ENCODE data around the gene KIAA1217.
"Not testable (repeated sequence)": the region's sequence is repeated elsewhere in the genome, so short reads cannot be mapped to it uniquely, and the experiment has no call there.

KIAA1217 gene

DNA sequence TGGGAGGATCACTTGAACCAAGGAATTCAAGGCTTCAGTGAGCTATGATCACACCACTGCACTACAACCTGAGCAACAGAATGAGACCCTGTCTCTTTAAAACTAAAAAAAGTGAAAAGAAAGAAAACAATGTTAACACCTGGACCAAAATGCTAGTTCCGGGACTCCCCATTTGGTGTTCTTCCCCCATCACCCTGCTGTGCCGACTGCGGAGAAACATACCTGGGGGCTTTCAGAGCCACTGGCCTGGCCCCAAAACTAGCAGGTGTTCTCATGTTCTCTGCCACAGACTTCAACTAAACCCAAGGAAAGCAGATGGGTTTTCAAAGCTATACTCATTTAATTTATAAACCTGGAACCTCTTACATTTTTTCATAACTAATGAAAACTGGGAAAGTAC is 250.9 kb downstream of the KIAA1217 start:
- FAIRE-seq (no peak), DNase-seq (ENCODE audit: low spot score) (no peak)

DNA sequence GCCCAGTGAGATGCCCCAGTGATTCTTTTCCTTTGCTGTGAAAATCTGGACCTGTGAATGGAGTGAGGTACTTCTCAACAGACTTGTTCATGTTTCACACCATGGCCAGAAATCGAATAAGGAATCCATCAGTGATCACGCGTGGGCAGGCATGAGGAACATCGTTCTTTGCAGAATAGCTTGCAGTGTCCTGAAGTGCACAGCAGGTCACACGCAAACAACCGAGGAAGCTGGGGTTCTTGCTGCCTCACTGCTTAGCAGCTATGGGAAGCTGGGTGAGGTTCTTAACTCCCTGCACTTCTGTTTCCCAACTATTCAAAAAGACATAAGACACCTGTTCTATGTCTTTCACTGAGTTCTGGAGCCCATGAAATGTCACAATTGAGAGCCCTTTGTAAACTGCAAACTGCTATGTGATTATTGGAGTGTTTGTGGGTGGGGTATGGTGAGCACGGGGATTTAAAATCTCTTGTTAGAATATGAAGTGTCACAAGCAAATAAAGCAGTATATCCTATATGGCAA is 253.4 kb downstream of the KIAA1217 start:
- no peak for DNase-seq (ENCODE audit: low spot score)
- FAIRE-seq = no peak

DNA sequence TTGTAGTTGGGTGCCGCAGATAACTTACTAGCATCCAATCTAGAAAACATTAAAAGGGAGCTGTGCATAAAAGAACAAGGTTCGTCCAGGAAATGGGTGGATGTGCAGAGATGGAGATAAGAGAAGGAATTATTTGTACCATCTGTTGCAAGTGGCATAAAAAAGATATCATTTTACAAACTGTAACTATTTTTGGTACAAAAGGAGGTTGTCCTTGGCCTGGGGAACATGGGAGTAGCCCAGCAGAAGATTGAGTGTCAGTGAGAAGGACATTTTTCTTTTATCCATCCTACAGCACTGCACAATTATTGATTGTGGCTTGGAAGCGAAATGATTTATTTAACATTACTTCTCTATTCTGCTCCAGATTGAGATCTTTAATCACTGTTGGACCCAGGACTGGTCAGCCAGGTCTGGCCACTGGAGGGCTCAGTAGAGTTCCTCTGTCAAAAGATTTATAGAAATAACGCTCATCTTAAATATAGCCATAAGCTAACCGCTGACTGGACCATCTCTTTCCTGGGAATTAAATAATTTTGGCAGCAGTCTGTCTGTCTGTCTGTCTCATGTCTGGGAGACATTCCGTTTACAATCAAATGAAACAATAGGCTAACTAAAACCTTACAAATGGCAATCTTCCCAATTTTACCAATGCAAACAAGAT is 254.1 kb downstream of the KIAA1217 start:
- FAIRE-seq = no peak
- DNase-seq (ENCODE audit: low spot score) = no peak

DNA sequence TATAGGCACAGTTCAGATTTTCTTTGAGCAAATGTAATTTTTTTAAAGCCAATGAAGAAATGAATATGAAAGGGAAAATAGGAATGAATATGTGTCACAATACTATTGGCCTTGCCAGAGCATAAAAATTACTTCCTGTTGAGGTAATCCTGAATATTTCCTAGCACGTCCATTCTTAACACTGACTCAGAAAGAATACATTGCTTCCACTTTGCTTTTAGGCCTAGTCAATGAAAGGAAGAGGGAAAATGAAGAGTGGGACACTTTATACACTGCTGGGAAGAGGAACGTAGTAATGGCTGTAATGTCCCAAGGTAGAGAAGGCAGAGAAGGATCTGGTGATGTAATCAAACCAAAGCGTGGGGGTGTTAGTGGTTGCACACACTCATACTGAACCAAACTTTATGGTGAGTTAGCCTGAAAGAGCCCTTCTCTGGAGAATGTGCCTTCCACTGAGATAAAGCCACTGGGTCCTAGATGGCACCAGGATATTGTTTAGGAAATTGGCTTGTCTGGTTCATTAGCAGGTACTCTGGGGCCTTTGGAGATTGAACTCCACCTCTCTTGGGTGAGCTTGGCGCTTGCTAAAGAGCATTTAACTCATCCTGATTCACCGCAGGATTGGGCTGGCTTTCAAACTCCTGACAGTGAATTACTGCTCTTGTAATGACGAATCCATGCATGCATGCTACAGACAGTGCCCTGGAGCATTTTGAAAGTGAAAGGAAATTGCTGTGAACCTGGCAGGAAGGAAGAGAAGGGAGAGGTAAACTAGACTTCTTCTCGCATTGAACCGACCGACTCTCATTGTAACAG is 254.9 kb downstream of the KIAA1217 start:
- peak; percentile 70 for DNase-seq (ENCODE audit: low spot score)
- FAIRE-seq = peak; percentile 83

DNA sequence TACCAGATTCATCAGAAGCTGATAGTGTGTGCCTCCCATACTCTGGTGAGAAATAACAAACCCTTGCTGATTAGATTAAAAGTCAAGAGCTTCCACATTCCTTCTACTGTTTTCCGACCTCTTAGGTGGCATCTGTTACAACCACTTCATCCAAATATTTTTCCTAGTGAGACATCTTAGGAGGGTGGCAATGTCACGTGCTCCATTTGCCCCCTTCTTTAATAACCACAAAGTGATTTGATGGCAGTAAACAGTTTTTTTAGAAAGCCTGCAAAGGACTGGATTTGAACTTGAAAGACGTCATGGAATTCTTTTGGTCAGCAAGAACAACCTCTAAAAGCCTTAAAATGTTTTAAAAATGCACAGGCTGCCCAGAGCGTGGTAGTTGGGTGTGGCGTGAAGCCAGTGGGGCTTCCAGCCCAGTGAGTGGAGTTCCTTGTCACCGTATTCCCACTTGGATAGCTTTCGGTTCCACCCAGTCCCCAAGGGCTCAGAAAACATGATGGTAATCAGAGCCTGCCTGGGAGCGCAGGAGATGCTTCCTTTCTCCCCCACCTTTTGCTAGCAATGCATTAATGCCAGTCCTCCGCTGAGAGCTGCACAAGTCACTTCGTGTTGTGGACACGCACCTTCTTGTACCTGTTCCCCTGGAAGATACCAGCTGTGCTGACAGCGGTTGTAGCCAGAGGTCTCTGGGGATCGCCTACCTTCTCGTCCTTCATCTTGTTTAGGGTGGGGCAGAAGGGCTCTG is 256.4 kb downstream of the KIAA1217 start:
- DNase-seq (ENCODE audit: low spot score) (peak; percentile 21), FAIRE-seq (peak; percentile 46)

DNA sequence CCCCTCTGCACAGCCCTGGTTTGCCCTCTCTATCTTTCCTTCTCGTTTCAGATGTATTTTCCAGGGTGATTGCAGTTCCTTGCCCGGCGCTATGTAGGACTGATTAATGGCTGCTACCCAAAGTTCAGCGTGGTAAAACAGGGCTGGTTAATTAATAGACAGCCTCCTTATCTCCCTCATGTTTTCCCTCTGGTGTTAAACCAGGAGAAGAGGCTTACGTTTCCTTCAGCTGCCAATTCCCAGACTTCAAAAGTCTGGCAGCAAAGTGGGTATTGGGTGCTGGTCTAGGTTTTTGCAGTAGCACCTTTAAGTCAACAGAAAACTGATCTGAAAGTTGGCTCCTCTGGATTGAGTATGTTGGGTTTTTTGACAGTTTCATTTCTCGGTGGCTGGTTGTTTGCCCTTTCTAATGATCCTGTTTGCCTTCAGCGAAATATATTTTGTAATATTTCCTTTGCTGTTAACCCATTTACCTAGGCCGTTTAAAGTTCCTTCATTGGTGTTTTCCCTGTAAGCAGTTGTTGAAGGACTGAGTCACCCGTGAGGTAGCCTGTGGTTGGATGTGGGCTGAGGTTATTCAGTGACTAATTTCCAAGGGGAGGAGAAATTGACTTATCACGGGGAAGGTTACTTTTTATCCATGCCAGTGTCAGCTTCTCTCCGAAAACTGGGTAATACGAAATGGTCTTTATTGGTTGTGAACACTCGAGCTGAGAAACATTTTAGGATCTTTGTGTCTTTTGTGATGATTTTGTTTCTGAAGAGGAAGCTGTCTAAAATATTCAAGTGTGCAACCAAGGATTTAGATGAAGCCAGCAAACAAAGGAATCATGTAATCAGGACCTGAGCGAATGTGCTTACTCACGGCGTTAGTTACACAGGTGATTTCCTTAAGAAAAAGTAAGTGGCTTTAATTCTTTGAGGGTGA is 257.2 kb downstream of the KIAA1217 start:
- DNase-seq (ENCODE audit: low spot score) = peak; percentile 76
- peak; percentile 86 for FAIRE-seq

DNA sequence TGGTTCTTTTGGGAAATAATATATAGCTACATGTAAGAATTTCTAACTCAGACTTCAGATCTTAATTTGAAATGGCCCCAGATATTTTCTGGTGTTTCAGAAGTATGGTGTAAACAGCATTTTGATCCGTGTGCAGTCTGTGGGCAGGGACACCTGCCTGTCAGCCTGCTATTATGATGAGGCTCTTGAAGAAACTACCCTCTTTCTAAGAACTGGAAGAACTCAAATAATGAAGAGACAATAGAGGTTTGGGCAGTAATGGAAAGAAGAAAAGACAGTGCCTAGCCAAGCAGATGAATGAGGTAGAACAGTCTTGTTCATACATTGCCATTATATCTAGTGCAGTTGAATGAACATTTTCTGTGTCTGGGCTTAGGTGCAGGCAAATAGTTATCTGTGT is 258.2 kb downstream of the KIAA1217 start:
- DNase-seq (ENCODE audit: low spot score) (peak; percentile 17), FAIRE-seq (no peak)

DNA sequence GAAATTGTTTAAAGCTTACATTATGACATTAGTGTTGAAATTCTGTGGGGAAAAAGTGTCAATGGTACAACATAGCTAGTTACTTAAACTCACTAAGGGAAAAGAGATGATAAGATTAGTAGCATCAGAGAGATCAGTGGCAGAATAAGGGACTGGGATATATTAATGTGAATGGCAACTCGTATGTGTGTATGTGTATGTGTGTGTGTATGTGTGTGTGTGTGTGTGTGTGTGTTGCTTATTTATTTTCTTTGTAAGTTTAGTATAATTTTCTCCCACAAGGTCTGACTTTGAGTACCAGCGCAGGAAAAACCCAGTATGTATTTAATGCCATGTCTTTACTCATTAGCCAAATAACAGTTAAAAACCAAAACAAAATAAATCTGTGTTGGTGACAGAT is 258.7 kb downstream of the KIAA1217 start:
- no peak for DNase-seq (ENCODE audit: low spot score)
- no peak for FAIRE-seq

DNA sequence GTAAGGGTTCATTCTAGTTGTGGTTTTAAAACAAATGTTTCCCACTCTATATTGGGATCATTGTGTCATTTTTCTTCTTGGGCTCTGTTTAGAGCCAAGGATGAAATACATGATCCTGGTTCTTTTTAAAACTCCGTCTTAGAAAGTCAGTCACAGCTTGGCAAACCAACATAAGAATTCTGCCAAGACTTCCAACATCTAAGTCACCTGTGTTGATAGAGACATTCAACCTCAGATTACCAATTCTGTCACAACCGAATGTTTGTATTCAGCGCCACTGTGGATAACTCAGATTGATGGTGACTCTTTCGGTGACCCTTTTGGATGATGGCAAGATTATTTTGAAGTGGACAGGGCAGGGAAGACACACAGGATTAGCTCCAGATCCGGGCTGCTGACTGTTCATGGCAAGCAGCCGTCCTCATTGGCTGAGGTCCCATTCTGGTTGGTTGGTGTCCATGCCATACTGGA is 259.4 kb downstream of the KIAA1217 start:
- FAIRE-seq (no peak), DNase-seq (ENCODE audit: low spot score) (peak; percentile 23)

DNA sequence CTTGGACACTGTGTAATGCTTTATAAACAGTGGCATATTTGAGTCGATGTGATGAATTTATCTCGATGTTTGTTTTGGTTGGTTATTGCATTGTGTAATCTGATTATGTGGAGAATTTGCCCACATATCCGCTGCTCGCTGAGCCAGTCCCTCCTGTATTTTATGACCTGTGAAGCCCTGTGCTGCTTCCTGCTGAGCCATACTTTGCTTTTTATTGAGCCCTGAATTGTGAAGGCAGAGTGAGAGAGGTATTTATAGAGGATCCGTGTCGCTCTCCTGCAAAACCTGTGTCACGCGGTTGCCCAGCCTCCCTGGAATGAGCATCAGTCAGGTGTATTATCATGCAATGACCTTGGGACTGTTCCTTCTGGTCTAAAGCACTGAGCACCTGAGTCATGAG is 261.1 kb downstream of the KIAA1217 start:
- no peak for DNase-seq (ENCODE audit: low spot score)
- FAIRE-seq = no peak

DNA sequence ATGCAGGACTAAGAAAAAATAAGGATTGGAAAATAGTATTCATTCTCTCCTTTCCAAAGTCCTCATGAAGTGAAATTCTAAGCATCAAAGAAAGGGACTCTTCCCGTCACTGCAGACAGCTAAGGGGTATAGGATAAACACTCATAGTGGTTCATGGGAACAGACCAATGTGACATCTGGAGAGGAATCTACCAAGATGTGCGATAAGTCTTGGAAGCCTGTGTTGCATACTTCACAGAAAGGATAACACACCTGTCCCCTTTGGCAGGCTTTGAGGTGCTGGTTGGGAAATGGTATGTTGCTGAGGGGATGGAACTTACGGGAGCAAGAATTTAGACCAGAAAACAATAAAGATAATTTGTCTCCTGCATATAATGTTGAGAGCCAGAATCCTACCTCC is 266.7 kb downstream of the KIAA1217 start:
- no peak for DNase-seq (ENCODE audit: low spot score)
- no peak for FAIRE-seq

DNA sequence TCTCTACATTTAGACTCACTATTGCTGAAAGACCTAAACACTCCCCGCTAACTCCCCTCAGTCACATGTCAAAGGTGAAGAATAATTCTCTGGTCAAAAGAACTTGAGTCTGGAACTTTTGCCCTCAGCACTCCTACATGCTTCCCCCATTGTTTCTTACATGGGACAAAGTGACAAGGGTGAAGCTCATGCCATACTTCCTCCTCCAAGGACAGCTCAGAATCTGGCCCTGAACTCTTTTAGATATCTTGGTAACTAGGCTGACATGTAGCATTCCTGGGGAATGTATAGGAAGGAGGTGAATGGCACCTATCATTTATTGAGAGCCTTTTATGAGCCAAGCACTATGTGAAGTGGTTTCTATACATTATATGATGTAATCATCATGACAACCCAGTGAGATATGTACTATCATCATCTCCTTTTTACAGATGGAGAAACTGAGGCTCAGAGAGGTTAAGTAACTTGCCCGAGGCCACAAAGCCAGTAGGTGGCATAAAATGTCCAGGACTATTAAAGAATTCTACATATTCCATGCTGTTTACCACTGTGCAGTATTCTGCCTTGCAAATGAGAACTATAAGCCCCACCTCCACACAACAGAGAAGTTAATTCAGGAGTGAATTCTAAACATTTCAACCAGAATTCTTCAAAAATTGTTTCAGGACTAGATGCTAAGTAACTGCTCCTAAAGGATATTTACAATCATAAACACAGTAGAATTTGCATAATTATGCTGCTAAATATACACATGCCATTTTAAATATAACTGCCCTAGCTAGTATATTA is 268.2 kb downstream of the KIAA1217 start:
- no peak for FAIRE-seq
- DNase-seq (ENCODE audit: low spot score) = no peak

DNA sequence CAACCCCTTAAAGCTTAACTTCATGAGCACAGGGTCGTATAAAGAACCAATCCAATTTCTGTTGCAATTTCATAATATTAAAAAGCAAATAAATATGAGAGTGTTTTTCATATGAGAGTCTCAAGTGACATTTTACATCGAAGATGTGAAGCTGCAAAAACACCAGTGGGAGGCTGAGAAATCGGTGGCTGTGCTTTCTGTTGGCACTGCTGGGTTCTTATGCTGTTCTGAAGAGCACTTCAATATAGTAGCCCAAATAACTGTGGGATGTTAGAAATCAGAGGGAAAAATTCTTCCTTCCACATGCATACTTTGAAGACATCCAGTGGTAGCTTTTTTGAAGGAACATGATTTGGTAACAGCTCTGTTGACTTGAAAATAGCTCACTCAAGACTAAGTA is 269.0 kb downstream of the KIAA1217 start:
- FAIRE-seq (no peak), DNase-seq (ENCODE audit: low spot score) (no peak)

DNA sequence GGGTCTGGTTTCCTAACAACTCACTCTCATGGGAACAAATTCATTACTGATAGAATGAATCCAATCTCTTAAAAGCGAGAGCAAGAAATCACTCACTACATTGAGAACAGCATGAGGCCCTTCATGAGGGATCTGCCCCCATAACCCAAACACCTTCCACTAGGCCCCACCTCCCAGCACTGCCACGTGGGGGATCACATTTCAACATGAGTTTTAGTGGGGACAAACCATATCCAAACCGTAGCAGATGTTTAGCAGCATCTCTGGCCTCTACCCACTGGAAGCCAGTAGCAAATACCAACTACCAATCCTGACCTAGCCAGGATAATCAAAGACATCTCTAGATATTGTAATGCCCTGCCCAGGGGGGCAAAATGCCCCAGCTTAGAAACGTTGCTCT is 270.9 kb downstream of the KIAA1217 start:
- FAIRE-seq = no peak
- no peak for DNase-seq (ENCODE audit: low spot score)

DNA sequence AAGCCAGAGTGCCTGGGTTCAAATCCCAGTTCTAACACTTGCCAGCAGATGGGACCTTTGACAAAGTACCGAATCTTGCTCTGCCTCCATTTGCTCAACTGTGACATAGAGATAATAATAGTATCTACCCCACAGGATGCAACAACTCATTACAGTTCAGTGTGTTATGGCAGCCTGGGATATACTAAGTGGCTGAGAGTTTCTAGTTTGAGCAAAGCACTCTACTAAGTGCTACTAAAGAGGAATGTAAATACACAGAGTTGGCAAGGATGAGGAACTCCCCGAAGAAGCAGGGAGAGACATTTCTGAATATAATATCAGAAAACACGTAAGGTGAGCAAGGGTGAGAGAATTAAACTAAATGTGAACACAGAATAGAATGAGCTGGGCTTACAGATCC is 271.5 kb downstream of the KIAA1217 start:
- FAIRE-seq = no peak
- DNase-seq (ENCODE audit: low spot score) = no peak

DNA sequence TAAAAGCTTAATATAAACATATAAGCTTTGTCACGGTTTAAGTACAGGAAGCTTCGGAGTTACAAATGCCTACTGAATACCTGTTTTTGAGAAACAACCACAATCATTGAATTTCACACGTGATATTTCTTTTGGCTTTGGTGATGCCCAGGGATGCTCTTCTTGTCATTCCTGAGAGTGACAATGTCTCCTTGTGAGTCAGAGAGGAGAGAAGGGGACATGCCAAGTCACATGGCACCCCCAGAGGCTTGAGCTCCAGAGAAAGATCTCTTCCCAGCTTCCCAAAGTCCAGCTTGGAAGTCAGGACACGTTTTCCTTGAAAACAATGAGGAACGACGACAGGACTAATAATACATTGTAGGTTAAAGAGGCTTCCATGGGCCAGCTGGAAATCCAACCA is 272.3 kb downstream of the KIAA1217 start:
- FAIRE-seq (no peak), DNase-seq (ENCODE audit: low spot score) (no peak)

DNA sequence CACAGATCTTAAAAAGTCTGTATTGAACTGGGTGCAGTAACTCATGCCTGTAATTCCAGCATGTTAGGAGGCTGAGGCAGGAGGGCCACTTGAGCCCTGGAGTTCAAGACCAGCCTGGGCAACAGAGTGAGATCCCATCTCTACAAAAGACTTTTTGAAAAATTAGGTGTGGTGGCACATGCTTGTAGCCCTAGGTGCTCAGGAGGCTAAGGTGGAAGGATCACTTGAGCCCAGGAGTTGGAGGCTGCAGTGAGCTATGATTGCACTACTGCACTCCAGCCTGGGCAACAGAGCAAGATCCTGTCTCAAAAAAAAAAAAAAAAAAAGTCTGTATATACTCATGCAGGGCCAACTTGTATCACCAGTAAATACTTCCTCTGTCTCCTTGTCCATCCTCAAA is 273.8 kb downstream of the KIAA1217 start:
- not testable (repeated sequence) for DNase-seq (ENCODE audit: low spot score); FAIRE-seq

DNA sequence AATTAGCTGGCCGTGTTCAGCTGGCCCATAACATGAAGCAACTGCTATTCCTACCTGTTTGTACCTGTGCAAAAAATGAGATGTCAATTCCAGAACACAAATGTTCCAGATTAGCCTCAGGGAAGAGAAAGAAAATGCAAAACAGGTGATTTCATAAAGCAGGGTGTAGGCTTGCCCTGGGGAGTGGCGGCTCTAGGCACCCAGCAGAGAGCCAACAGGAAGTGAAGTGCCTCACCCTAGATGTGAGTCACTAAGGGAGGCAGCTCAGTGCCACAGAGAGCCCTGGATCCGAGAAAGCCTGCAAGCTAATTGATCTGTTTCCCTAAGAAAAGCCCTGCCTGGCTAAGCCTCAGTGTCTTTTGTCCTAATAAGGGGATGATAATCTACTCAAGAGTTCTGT is 274.8 kb downstream of the KIAA1217 start:
- DNase-seq (ENCODE audit: low spot score) (peak; percentile 88), FAIRE-seq (peak; percentile 30)

DNA sequence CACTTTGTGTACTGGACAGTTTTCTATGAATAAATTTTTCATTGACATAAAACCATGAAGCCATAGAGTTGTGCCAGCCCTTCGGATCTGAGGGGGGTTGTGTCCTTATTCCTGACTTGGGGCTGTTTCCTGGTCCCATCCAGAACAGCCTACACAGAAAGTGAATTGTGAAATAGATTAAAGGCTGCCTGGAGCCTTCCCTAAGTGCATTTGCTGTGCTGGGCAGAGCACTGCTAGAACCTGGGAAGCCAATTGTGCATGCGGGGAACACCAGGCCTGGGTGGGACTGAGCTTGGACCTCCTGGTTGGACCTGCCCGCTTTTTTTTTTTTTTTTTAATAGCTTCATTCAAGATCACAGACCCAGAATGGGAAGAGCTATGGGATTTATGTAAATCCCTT is 275.8 kb downstream of the KIAA1217 start:
- no peak for DNase-seq (ENCODE audit: low spot score)
- FAIRE-seq = no peak

DNA sequence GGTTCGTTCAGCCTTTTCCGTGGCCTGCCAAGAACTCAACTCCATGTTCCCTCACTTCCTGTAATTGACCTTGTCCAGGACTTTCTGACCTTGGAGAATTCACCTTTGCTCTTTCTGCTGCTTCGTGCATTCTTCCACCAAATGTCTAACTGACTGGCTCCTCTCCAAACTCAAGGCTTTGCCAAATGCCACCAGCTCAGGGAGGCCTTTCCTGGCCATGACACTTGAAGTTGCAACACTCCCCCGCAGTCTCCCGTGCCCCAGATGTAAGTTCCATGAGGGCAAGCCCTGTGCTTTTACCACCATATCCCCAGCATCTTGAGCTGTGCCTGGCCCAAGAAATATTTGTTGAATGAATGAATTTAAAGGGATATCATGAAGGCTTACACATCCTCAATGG is 276.4 kb downstream of the KIAA1217 start:
- FAIRE-seq = no peak

More for the DNA sequence above, 276.4 kb downstream of the KIAA1217 start:
- DNase-seq (ENCODE audit: low spot score) = no peak
